A549 (cell line): ENCODE data around the gene MRFAP1. TPM values are rescaled to one million over a fixed set of nuclear protein-coding genes. Genes with fewer than 3 reads are reported as not detected.

ENCODE experiments used
- ATAC-seq, 2 experiments: fragments of 200-7000 bp in 1 of 2; fragments of >200 bp in 1 of 2; cut with Nextera tagmentation in 1 of 2; cut with Tn5 transposase in 1 of 2; 3 replicates each; pipeline versions ENCODE4 v1.8.0 to v1.9.1; 2018 to 2020; ENCODE audit warnings: mild to moderate bottlenecking in 1 of 2, moderate library complexity in 1 of 2
- CTCF ChIA-PET: fragments of 300-600 bp; sonication (Branson Sonifier 250); formaldehyde crosslinking; extraction: SDS; loops from one replicate; lab custom pipeline; 2021; ENCODE audit warnings: antibody characterized with exemption, inconsistent platforms; lab: Yijun Ruan, JAX
- POLR2A ChIA-PET: fragments of 350-600 bp; formaldehyde crosslinking; extraction: SDS; loops from one replicate; lab custom pipeline; 2021; ENCODE audit warnings: antibody characterized with exemption, inconsistent platforms; lab: Yijun Ruan, JAX
- DNase-seq, 2 experiments: peaks; one replicate each; pipeline versions ENCODE4 v3.0.0 to v3.0.0-alpha.2; 2011 to 2016; ENCODE audit warnings: low read depth in 1 of 2, low spot score in 1 of 2
- FAIRE-seq: peaks from 2 replicates; lab custom pipeline; 2011; peaks lifted over from hg19 to GRCh38; lab: Jason Lieb, UNC
- H3K27ac ChIP-seq, 2 experiments: fragments of >200 bp; sonication (Bioruptor Twin); formaldehyde crosslinking; 3 replicates each; pipeline ENCODE4 v1.5.1; 2016 to 2017
- H3K4me1 ChIP-seq: fragments of >200 bp; sonication (Bioruptor Twin); formaldehyde crosslinking; 3 replicates; pipeline ENCODE4 v1.6.1; 2016
- H3K4me2 ChIP-seq: fragments of >200 bp; sonication (Bioruptor Twin); formaldehyde crosslinking; 3 replicates; pipeline ENCODE4 v1.6.1; 2016
- H3K4me3 ChIP-seq: fragments of >200 bp; sonication (Bioruptor Twin); formaldehyde crosslinking; 3 replicates; pipeline ENCODE4 v1.5.1; 2016
- H3K9me3 ChIP-seq: fragments of >200 bp; sonication (Bioruptor Twin); formaldehyde crosslinking; 3 replicates; pipeline ENCODE4 v1.6.1; 2016
- BCL3 ChIP-seq: fragments of >200 bp; sonication (Bioruptor Twin); formaldehyde crosslinking; IDR thresholded peaks from 3 replicates; pipeline ENCODE4 v1.6.1; 2016
- BHLHE40 ChIP-seq: IDR thresholded peaks from 2 replicates; pipeline ENCODE4 v1.6.1; 2012; ENCODE audit warnings: low read depth, low read length, inconsistent platforms
- CHD2 ChIP-seq: fragments of 150-350 bp; IDR thresholded peaks from 2 replicates; pipeline ENCODE4 v1.6.1; 2014; ENCODE audit warnings: low read length; ENCODE audit not compliant: partially characterized antibody
- CHD4 ChIP-seq: fragments of 200-600 bp; sonication (generic); IDR thresholded peaks from 2 replicates; pipeline ENCODE4 v1.6.1; 2016; ENCODE audit warnings: antibody characterized with exemption, mild to moderate bottlenecking, borderline replicate concordance
- EHMT2 ChIP-seq: fragments of 200-600 bp; sonication (generic); IDR thresholded peaks from 2 replicates; pipeline ENCODE4 v1.6.1; 2016; ENCODE audit warnings: antibody characterized with exemption, low read depth, mild to moderate bottlenecking, moderate library complexity
- GATA3 ChIP-seq: IDR thresholded peaks from 2 replicates; pipeline ENCODE4 v1.6.1; 2012; ENCODE audit warnings: borderline replicate concordance
- MAFK ChIP-seq: fragments of 450-650 bp; IDR thresholded peaks from 2 replicates; pipeline ENCODE4 v1.6.1; 2014; ENCODE audit not compliant: partially characterized antibody
- MAX ChIP-seq: IDR thresholded peaks from 2 replicates; pipeline ENCODE4 v1.6.1; 2012
- NFE2L2 ChIP-seq: fragments of 150-350 bp; conservative IDR thresholded peaks from 2 replicates; pipeline ENCODE4 v1.6.1; 2014; ENCODE audit warnings: low read length
- NPAS2 ChIP-seq: fragments of 250-450 bp; sonication (Bioruptor Pico); IDR thresholded peaks from 2 replicates; pipeline ENCODE4 v1.8.0; 2022; ENCODE audit warnings: mild to moderate bottlenecking, moderate library complexity, borderline replicate concordance
- PHF8 ChIP-seq: fragments of 200-600 bp; sonication (generic); IDR thresholded peaks from 2 replicates; pipeline ENCODE4 v1.6.1; 2016; ENCODE audit warnings: low read depth, mild to moderate bottlenecking, antibody characterized with exemption, moderate library complexity, borderline replicate concordance
- RARB ChIP-seq: fragments of 250-450 bp; sonication (Bioruptor Pico); IDR thresholded peaks from 2 replicates; pipeline ENCODE4 v1.8.0; 2021; ENCODE audit warnings: mild to moderate bottlenecking, moderate library complexity
- REST ChIP-seq: fragments of 200-600 bp; sonication (generic); IDR thresholded peaks from 2 replicates; pipeline ENCODE4 v1.6.1; 2016; ENCODE audit warnings: antibody characterized with exemption, mild to moderate bottlenecking, moderate library complexity
- TFCP2L1 ChIP-seq: fragments of 250-450 bp; sonication (Bioruptor Pico); IDR thresholded peaks from 2 replicates; pipeline ENCODE4 v1.5.0; 2021; ENCODE audit warnings: mild to moderate bottlenecking
- WGBS: methylation state at CpG from one replicate; pipeline ENCODE4 v1.1.6; 2017; ENCODE audit errors: missing lambda C conversion rate; 5-methylcytosine and 5-hydroxymethylcytosine counted together
- polyA plus RNA-seq, 4 experiments: library from polyadenylated mRNA; depleted of rRNA in 3 of 4; stranded (reverse); fragments of >200 nt; fragmentation: RNase III in 1 of 4; extraction: RNeasy Plus Mini Kit Qiagen cat#74134 plus additional on column Dnase treatment in 1 of 4; gene quantifications; 2 replicates in 3 of 4; 3 replicates in 1 of 4; pipeline ENCODE4 v1.2.3, GENCODE V29; 2011 to 2017

MRFAP1 gene
- polyA plus RNA-seq, 2 of the 4 experiments (the other 2 are of a cell fraction), result 272 to 304 TPM

GRCh38 chr4:6606465-6607235 is 33.8 kb upstream of the MRFAP1 start:
- 77% methylated on average over 9 of the region's 10 CpGs for WGBS
- Histone ChIP-seq H3K4me3 (no peak overlapping the region), H3K27ac (no peak overlapping the region), H3K4me2 (no peak overlapping the region), H3K9me3 (no peaks in the 10 kb centered on the region), H3K4me1 (no peaks in the 10 kb centered on the region)
- TF ChIP-seq RARB (CRISPR knock-in tag), result no peak
- no peak for TF ChIP-seq TFCP2L1 (CRISPR knock-in tag)
- TF ChIP-seq CHD4, result no peak
- no peak for TF ChIP-seq MAFK
- no peak for TF ChIP-seq BCL3
- TF ChIP-seq NPAS2 (CRISPR knock-in tag), result no peak
- no peak for TF ChIP-seq BHLHE40
- TF ChIP-seq CHD2, result no peak
- TF ChIP-seq GATA3, result no peak
- no peak for FAIRE-seq
- ChIA-PET POLR2A (no interaction called here), CTCF (interaction anchor here (1.4 kb wide), 1 partner anchor 60 kb away, joined by 4 read pairs; no protein-coding TSS in a partner anchor)
- no peak for ATAC-seq
- no peak for DNase-seq

GRCh38 chr4:6607368-6608055 is 33.0 kb upstream of the MRFAP1 start:
- no peak for DNase-seq
- CTCF ChIA-PET, result interaction anchor here (1.1 kb wide), 1 partner anchor 59 kb away, joined by 3 read pairs; no protein-coding TSS in a partner anchor
- H3K27ac ChIP-seq, result no peak overlapping the region

More at GRCh38 chr4:6607368-6608055, 33.0 kb upstream of the MRFAP1 start:
- H3K4me3 ChIP-seq, result no peak overlapping the region
- FAIRE-seq (no peak), ATAC-seq (no peak)
- POLR2A ChIA-PET, result no interaction called here
- H3K9me3 ChIP-seq, result no peaks in the 10 kb centered on the region
- TF ChIP-seq MAX (no peak), BCL3 (no peak), NFE2L2 (no peak), PHF8 (no peak), REST (no peak), EHMT2 (no peak)
- WGBS, result 80% methylated on average over 13 of the region's 13 CpGs
- H3K4me1 ChIP-seq, result no peaks in the 10 kb centered on the region
- H3K4me2 ChIP-seq, result no peak overlapping the region
